COLO668 (cell line): ENCODE data around the gene ALG1.
A peak's percentile ranks its signal among the peaks of the same experiment; 100 is the strongest.

Source experiments
- DNase-seq: peaks from one replicate; lab custom pipeline; 2025; ENCODE audit not compliant: unreplicated experiment; lab: John Stamatoyannopoulos, UW

ALG1 gene

GRCh38 chr16:5071681-5072333 lies at the start of gene ALG1:
ALG1 (plus strand) TSS chr16:5071843; CDS start chr16:5071850, 7 bp downstream.
- DNase-seq, result peak; percentile 88

- no peak for DNase-seq
These were observed 49.1 kb upstream of the ALG1 start for GRCh38 chr16:5022521-5022920.

GRCh38 chr16:5024632-5025031 lies 47.0 kb upstream of the ALG1 start:
- DNase-seq, result peak; percentile 24

- peak; percentile 53 for DNase-seq
These were observed 46.4 kb upstream of the ALG1 start for GRCh38 chr16:5025171-5025632.

- no peak for DNase-seq
These were observed 45.0 kb upstream of the ALG1 start for GRCh38 chr16:5026664-5027063.

- no peak for DNase-seq
These were observed 44.6 kb upstream of the ALG1 start for GRCh38 chr16:5027086-5027485.

GRCh38 chr16:5027575-5028235 lies 43.9 kb upstream of the ALG1 start:
- no peak for DNase-seq

GRCh38 chr16:5028950-5029475 lies 42.6 kb upstream of the ALG1 start:
- DNase-seq, result no peak

- no peak for DNase-seq
These were observed 41.3 kb upstream of the ALG1 start for GRCh38 chr16:5030251-5030870.

- no peak for DNase-seq
These were observed 40.0 kb upstream of the ALG1 start for GRCh38 chr16:5031601-5032000.

GRCh38 chr16:5032748-5033167 lies 38.9 kb upstream of the ALG1 start:
- DNase-seq, result no peak

GRCh38 chr16:5033256-5034166 lies 38.1 kb upstream of the ALG1 start, which contains the start of gene NAGPA:
NAGPA (minus strand) TSS chr16:5033935; CDS start chr16:5033914, 21 bp downstream.
- peak; percentile 80 for DNase-seq

- DNase-seq, result no peak
These were observed 37.5 kb upstream of the ALG1 start for GRCh38 chr16:5034167-5034523.

GRCh38 chr16:5035909-5036227 lies 35.8 kb upstream of the ALG1 start:
- no peak for DNase-seq

GRCh38 chr16:5036228-5037156 lies 35.2 kb upstream of the ALG1 start:
- DNase-seq, result no peak

- no peak for DNase-seq
These were observed 31.2 kb upstream of the ALG1 start for GRCh38 chr16:5040451-5040850.

GRCh38 chr16:5041600-5042133 lies 30.0 kb upstream of the ALG1 start:
- DNase-seq, result no peak

GRCh38 chr16:5042574-5043171 lies 29.0 kb upstream of the ALG1 start:
- peak; percentile 23 for DNase-seq

- DNase-seq, result no peak
These were observed 27.6 kb upstream of the ALG1 start for GRCh38 chr16:5044011-5044540.
